Adrenal gland (tissue), 5 donors: Measurements from ENCODE around the gene PSMC3.

Experiments used
- POLR2A ChIP-seq, 2 donors: fragments of 450-650 bp; IDR thresholded peaks; one replicate each; pipeline ENCODE4 v1.6.1; 2017; ENCODE audit warnings: antibody characterized with exemption in 2 of 2, mild to moderate bottlenecking in 2 of 2, moderate library complexity in 1 of 2
- TF ChIP-seq, protein P1 (sequence below), 6 experiments: fragments of 450-650 bp in 4 of 6; fragments of 200-600 bp in 2 of 6; sonication (generic) in 1 of 6; IDR thresholded peaks; 1 replicate in 5 of 6; 2 replicates in 1 of 6; pipeline versions ENCODE4 v1.5.1 to v1.8.0; 2016 to 2021; ENCODE audit warnings: antibody characterized with exemption in 6 of 6, mild to moderate bottlenecking in 2 of 6, moderate library complexity in 1 of 6
- donor health status: DM: no; HTN: no; CAD: no.

DNA sequence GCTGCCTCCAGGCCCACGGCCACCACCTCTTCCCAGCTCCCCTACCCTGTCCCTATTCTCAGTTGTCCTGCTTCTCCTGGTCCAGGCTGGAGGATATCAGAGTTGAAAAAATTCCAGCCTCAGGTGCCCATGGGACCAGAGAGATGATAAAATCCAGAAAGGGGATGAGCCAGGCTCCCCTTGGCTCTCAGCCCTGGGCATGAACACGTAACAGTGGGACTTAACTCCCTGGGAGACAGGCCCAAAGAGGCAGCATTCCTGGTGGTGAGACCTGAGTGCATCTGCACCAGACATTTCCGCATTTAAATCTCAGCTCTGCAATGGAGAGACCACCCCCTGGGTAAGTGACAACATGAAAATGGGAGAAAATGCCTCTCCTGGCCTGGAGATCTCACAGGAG, 28.2 kb downstream of the PSMC3 start:
- no peak for TF ChIP-seq POLR2A (IDR thresholded peaks at IDR 0.05)
- TF ChIP-seq, protein P1, sequence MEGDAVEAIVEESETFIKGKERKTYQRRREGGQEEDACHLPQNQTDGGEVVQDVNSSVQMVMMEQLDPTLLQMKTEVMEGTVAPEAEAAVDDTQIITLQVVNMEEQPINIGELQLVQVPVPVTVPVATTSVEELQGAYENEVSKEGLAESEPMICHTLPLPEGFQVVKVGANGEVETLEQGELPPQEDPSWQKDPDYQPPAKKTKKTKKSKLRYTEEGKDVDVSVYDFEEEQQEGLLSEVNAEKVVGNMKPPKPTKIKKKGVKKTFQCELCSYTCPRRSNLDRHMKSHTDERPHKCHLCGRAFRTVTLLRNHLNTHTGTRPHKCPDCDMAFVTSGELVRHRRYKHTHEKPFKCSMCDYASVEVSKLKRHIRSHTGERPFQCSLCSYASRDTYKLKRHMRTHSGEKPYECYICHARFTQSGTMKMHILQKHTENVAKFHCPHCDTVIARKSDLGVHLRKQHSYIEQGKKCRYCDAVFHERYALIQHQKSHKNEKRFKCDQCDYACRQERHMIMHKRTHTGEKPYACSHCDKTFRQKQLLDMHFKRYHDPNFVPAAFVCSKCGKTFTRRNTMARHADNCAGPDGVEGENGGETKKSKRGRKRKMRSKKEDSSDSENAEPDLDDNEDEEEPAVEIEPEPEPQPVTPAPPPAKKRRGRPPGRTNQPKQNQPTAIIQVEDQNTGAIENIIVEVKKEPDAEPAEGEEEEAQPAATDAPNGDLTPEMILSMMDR (IDR thresholded peaks at IDR 0.05): no peak
